Mesenchymal stem cell (in vitro differentiated cells and primary cell): ENCODE results near the gene GPR31.

Experiments
- DNase-seq: peaks from one replicate; pipeline ENCODE4 v3.0.0-alpha.2; 2013
- H2AFZ ChIP-seq: one replicate; pipeline ENCODE4 v1.6.1; 2013; ENCODE audit warnings: low read depth, mild to moderate bottlenecking, control low read depth, inconsistent platforms, low read length, moderate library complexity
- H2AK5ac ChIP-seq: 2 replicates; pipeline ENCODE4 v1.6.1; 2013; ENCODE audit warnings: low read length, moderate library complexity, mild to moderate bottlenecking, inconsistent platforms; ENCODE audit not compliant: severe bottlenecking
- H2BK120ac ChIP-seq: one replicate; pipeline ENCODE4 v1.6.1; 2013; ENCODE audit warnings: low read depth, mild to moderate bottlenecking, inconsistent platforms, low read length, moderate library complexity
- H2BK12ac ChIP-seq, 2 experiments: one replicate each; pipeline ENCODE4 v1.6.1; 2013; ENCODE audit warnings: inconsistent platforms in 2 of 2, low read length in 2 of 2, mild to moderate bottlenecking in 2 of 2, moderate library complexity in 2 of 2, control low read depth in 1 of 2
- H2BK15ac ChIP-seq: one replicate; pipeline ENCODE4 v1.6.1; 2013; ENCODE audit warnings: mild to moderate bottlenecking, low read depth, inconsistent platforms; ENCODE audit not compliant: poor library complexity, severe bottlenecking
- H2BK5ac ChIP-seq: 2 replicates; pipeline ENCODE4 v1.6.1; 2013; ENCODE audit warnings: low read depth, mild to moderate bottlenecking, low read length, control low read depth, inconsistent platforms; ENCODE audit not compliant: poor library complexity, severe bottlenecking
- H3K14ac ChIP-seq, 2 experiments: one replicate each; pipeline ENCODE4 v1.6.1; 2013; ENCODE audit warnings: inconsistent platforms in 2 of 2, low read length in 2 of 2, control low read depth in 1 of 2, mild to moderate bottlenecking in 1 of 2, moderate library complexity in 1 of 2
- H3K18ac ChIP-seq, 2 experiments: one replicate each; pipeline ENCODE4 v1.6.1; 2013; ENCODE audit warnings: inconsistent platforms in 2 of 2, low read length in 2 of 2, control low read depth in 1 of 2, low read depth in 1 of 2, mild to moderate bottlenecking in 1 of 2
- H3K23ac ChIP-seq, 2 experiments: one replicate each; pipeline ENCODE4 v1.6.1; 2013; ENCODE audit warnings: inconsistent platforms in 2 of 2, low read length in 2 of 2, mild to moderate bottlenecking in 2 of 2, moderate library complexity in 2 of 2, control low read depth in 1 of 2
- H3K27ac ChIP-seq: 2 replicates; pipeline ENCODE4 v1.5.1; 2013; ENCODE audit warnings: mild to moderate bottlenecking, moderate library complexity, low read length, control low read depth, inconsistent platforms; ENCODE audit not compliant: poor library complexity, severe bottlenecking
- H3K27me3 ChIP-seq, 2 experiments: 2 replicates each; pipeline versions ENCODE4 v1.6.1 to v1.7.0; 2013; ENCODE audit warnings: low read length in 2 of 2, mild to moderate bottlenecking in 2 of 2, moderate library complexity in 2 of 2, control low read depth in 1 of 2, inconsistent platforms in 1 of 2; ENCODE audit not compliant: control insufficient read depth in 1 of 2, insufficient read depth in 1 of 2
- H3K36me3 ChIP-seq, 2 experiments: 2 replicates each; pipeline versions ENCODE4 v1.6.1 to v1.7.0; 2013; ENCODE audit warnings: low read length in 2 of 2, control low read depth in 1 of 2, inconsistent platforms in 1 of 2, low read depth in 1 of 2, mild to moderate bottlenecking in 1 of 2; ENCODE audit not compliant: insufficient read depth in 2 of 2, control insufficient read depth in 1 of 2
- H3K4ac ChIP-seq, 2 experiments: one replicate each; pipeline ENCODE4 v1.6.1; 2013; ENCODE audit warnings: inconsistent platforms in 2 of 2, low read length in 2 of 2, mild to moderate bottlenecking in 2 of 2, moderate library complexity in 2 of 2, control low read depth in 1 of 2, low read depth in 1 of 2
- H3K4me1 ChIP-seq: 2 replicates; pipeline ENCODE4 v1.6.1; 2013; ENCODE audit warnings: low read depth, low read length, control low read depth; ENCODE audit not compliant: control insufficient read depth, insufficient read depth
- H3K4me2 ChIP-seq: 2 replicates; pipeline ENCODE4 v1.6.1; 2013; ENCODE audit warnings: low read length, mild to moderate bottlenecking, inconsistent platforms; ENCODE audit not compliant: poor library complexity, severe bottlenecking
- H3K4me3 ChIP-seq, 2 experiments: 2 replicates each; pipeline versions ENCODE4 v1.5.1 to v1.7.0; 2013; ENCODE audit warnings: low read length in 2 of 2, mild to moderate bottlenecking in 2 of 2, control low read depth in 1 of 2, low read depth in 1 of 2; ENCODE audit not compliant: insufficient read depth in 1 of 2
- H3K79me1 ChIP-seq: replicated peaks from 2 replicates; pipeline ENCODE4 v1.6.1; 2013; ENCODE audit warnings: mild to moderate bottlenecking, control low read depth, low read length, inconsistent platforms; ENCODE audit not compliant: poor library complexity, severe bottlenecking
- H3K9ac ChIP-seq: 2 replicates; pipeline ENCODE4 v1.7.0; 2013; ENCODE audit warnings: mild to moderate bottlenecking, low read length, moderate library complexity
- H3K9me3 ChIP-seq: 2 replicates; pipeline ENCODE4 v1.7.0; 2013; ENCODE audit warnings: mild to moderate bottlenecking, low read length; ENCODE audit not compliant: control insufficient read depth
- H4K8ac ChIP-seq: one replicate; pipeline ENCODE4 v1.6.1; 2013; ENCODE audit warnings: inconsistent platforms, mild to moderate bottlenecking, low read length, moderate library complexity
- H4K91ac ChIP-seq: one replicate; pipeline ENCODE4 v1.6.1; 2013; ENCODE audit warnings: mild to moderate bottlenecking, low read length, inconsistent platforms
- WGBS: methylation state at CpG from one replicate; pipeline ENCODE4 v1.1.7; 2013; ENCODE audit warnings: mixed read lengths; 5-methylcytosine and 5-hydroxymethylcytosine counted together

Gene GPR31

DNA sequence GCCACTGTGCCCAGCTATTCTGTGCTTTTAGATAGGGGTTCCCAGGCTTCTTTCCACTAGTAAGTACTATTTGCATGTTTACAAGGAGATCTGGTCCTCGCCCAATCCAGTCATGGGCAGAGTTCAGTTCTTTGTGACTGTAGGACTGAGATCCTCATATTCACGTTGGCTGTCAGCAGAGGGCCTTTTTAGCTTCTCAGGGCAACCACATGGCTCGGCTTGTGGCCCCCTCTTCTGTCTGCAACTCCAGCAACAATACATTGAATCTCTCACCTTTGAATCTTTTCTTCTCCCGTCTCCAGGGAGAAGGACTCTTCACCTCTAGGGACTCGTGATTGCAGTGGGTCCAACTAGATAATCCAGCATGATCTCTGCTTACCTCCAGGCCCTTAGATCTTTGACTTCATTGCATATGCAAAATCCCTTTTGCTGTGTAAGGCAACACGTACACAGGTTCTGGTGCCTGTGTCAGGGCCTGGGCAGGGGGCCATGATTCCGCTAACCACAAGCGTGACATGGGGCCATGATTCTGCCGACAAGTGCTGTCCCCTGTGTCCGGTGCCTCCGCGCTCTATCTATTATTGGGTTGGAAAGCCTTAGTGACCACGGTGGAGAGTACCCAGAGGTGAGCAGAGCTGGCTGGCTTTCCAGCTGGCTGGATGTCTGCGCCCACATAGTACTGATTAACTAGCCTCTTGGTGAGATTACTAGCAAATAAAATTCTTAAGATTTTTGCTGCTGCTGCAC is 29.8 kb downstream of the GPR31 start:
- Histone ChIP-seq H3K4me1 (peaks cover 7% of the 10 kb centered on the region), H3K79me1 (no peaks in the 10 kb centered on the region), H3K23ac (no peak overlapping the region), H3K4ac (no peak overlapping the region), H2BK15ac (no peak overlapping the region), H3K27ac (no peak overlapping the region), H3K14ac (no peak overlapping the region), H3K36me3 (no peaks in the 10 kb centered on the region), H3K9me3 (no peaks in the 10 kb centered on the region), H2BK5ac (no peak overlapping the region), H3K4me2 (no peak overlapping the region), H2BK120ac (no peak overlapping the region), H3K27me3 (no peaks in the 10 kb centered on the region), H3K9ac (no peak overlapping the region), H3K4me3 (no peak overlapping the region), H2AFZ (no peak overlapping the region), H2BK12ac (no peak overlapping the region), H4K8ac (no peak overlapping the region), H4K91ac (no peak overlapping the region), H2AK5ac (no peak overlapping the region), H3K18ac (no peak overlapping the region)
- DNase-seq: no peak
- WGBS: 85% methylated on average over 14 of the region's 14 CpGs

DNA sequence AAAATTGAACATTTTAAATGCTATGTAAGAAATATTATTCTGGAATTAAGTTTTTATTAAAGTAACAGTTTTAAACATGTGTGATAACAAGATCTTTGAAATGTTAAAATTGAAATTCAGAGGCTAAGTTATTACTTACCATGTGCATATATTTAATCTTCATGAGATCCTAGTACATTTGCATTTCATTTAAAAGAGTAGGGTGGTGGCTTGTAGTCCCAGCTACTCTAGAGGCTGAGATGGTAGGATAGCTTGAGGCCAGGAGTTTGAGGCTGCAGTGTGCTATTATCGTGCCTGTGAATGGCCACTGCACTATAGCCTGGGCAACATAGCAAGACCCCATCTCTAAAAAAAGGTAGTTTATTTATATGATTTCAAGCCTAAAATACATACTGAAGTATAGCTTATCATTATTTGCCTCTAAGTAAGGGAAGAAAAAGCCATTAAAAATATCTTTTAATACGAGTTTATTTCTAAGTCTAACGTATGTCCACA is 31.9 kb downstream of the GPR31 start:
- no peaks in the 10 kb centered on the region for H3K9me3 ChIP-seq
- no peak overlapping the region for H4K91ac ChIP-seq
- H3K36me3 ChIP-seq: no peaks in the 10 kb centered on the region
- no peak overlapping the region for H3K18ac ChIP-seq
- H3K23ac ChIP-seq: no peak overlapping the region
- H2BK5ac ChIP-seq: no peak overlapping the region
- no peak overlapping the region for H4K8ac ChIP-seq
- H2AK5ac ChIP-seq: no peak overlapping the region
- peaks cover 5% of the 10 kb centered on the region for H3K4me1 ChIP-seq
- no peak overlapping the region for H3K4me2 ChIP-seq
- no peak overlapping the region for H3K9ac ChIP-seq
- no peak overlapping the region for H2AFZ ChIP-seq
- H2BK15ac ChIP-seq: no peak overlapping the region
- no peak overlapping the region for H2BK12ac ChIP-seq
- H3K27me3 ChIP-seq: no peaks in the 10 kb centered on the region
- no peak for DNase-seq
- no peak overlapping the region for H3K4me3 ChIP-seq
- no peak overlapping the region for H2BK120ac ChIP-seq
- H3K4ac ChIP-seq: no peak overlapping the region
- H3K14ac ChIP-seq: no peak overlapping the region
- no peaks in the 10 kb centered on the region for H3K79me1 ChIP-seq
- no peak overlapping the region for H3K27ac ChIP-seq
- 60% methylated on average over 2 of the region's 3 CpGs for WGBS

GRCh38 chr6:167125410-167125809 is 32.4 kb downstream of the GPR31 start:
- no peaks in the 10 kb centered on the region for H3K9me3 ChIP-seq
- H4K91ac ChIP-seq: no peak overlapping the region
- DNase-seq: no peak
- H4K8ac ChIP-seq: no peak overlapping the region
- H3K18ac ChIP-seq: no peak overlapping the region
- no peak overlapping the region for H3K4ac ChIP-seq
- no peak overlapping the region for H3K4me2 ChIP-seq
- no peak overlapping the region for H2BK15ac ChIP-seq
- H2BK5ac ChIP-seq: no peak overlapping the region
- H2AK5ac ChIP-seq: no peak overlapping the region
- no peak overlapping the region for H2BK12ac ChIP-seq
- H2BK120ac ChIP-seq: no peak overlapping the region
- WGBS: 100% methylated on average over 1 of the region's 4 CpGs
- no peak overlapping the region for H3K9ac ChIP-seq
- H2AFZ ChIP-seq: no peak overlapping the region
- H3K4me3 ChIP-seq: no peak overlapping the region
- H3K4me1 ChIP-seq: peaks cover 5% of the 10 kb centered on the region
- H3K14ac ChIP-seq: no peak overlapping the region
- no peaks in the 10 kb centered on the region for H3K36me3 ChIP-seq
- no peaks in the 10 kb centered on the region for H3K27me3 ChIP-seq
- H3K27ac ChIP-seq: no peak overlapping the region
- H3K23ac ChIP-seq: no peak overlapping the region
- no peaks in the 10 kb centered on the region for H3K79me1 ChIP-seq

GRCh38 chr6:167124753-167125152 is 33.0 kb downstream of the GPR31 start:
- no peak overlapping the region for H3K27ac ChIP-seq

More at GRCh38 chr6:167124753-167125152, 33.0 kb downstream of the GPR31 start:
- Histone ChIP-seq H3K14ac (peak overlapping the region in 1 of 2 experiments; percentile 77), H3K4me2 (no peak overlapping the region), H2AFZ (no peak overlapping the region), H3K4ac (no peak overlapping the region), H3K23ac (no peak overlapping the region), H2AK5ac (no peak overlapping the region), H3K79me1 (no peaks in the 10 kb centered on the region), H3K4me3 (no peak overlapping the region), H2BK120ac (no peak overlapping the region), H3K36me3 (no peaks in the 10 kb centered on the region), H2BK5ac (no peak overlapping the region), H3K9me3 (no peaks in the 10 kb centered on the region), H3K9ac (no peak overlapping the region), H2BK12ac (no peak overlapping the region), H3K18ac (no peak overlapping the region), H2BK15ac (no peak overlapping the region), H3K4me1 (peaks cover 5% of the 10 kb centered on the region), H4K91ac (no peak overlapping the region), H3K27me3 (no peaks in the 10 kb centered on the region), H4K8ac (no peak overlapping the region)
- 83% methylated on average over 5 of the region's 5 CpGs for WGBS
- DNase-seq: no peak
